Fibroblast of villous mesenchyme (primary cell): Measurements from ENCODE around the gene EIF1AD. TPM values are rescaled to one million over a fixed set of nuclear protein-coding genes. Genes with fewer than 3 reads are reported as not detected.

ENCODE experiments used
- DNase-seq: peaks from one replicate; pipeline ENCODE4 v3.0.0-alpha.2; 2010; ENCODE audit warnings: low read depth
- H3K4me3 ChIP-seq: 2 replicates; pipeline ENCODE4 v1.5.1; 2011; ENCODE audit warnings: low read depth, mild to moderate bottlenecking, low read length
- CTCF ChIP-seq: IDR thresholded peaks from 2 replicates; pipeline ENCODE4 v1.5.1; 2012; ENCODE audit warnings: low read depth, mild to moderate bottlenecking, low read length; ENCODE audit not compliant: insufficient read depth
- total RNA-seq: library from RNA; depleted of rRNA; stranded (reverse); fragments of >200 nt; gene quantifications from 2 replicates; pipeline ENCODE4 v1.2.3, GENCODE V29; 2012

Gene EIF1AD
- total RNA-seq, 1 donor, result 35.4 TPM

DNA sequence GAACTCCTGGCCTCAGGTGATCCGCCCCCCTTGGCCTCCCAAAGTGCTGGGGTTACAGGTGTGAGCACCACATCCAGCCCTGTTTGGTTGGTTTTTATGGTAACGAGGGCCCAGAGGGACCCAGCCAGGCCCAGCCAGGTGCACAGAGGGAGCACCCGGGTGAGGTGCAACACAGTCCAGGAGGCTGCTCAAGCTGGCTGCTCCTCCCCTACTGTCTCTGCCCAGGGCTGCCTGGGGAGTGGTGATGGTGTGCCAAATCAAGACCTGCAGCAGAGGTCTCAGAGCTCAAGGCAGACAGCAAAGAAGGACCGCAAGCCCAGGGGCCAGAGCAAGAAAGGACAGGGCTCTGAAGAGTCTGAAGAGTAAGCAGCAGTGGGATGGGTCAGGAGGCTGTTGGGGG is 55.3 kb downstream of the EIF1AD start:
- H3K4me3 ChIP-seq, result no peak overlapping the region
- DNase-seq, result no peak
- no peak for TF ChIP-seq CTCF

Other genes starting within 250 kb of the EIF1AD start
- gene AP5B1, start 221.2 kb downstream of the EIF1AD start, total RNA-seq, result 13.8 and 16.4 TPM in 2 replicates
- gene OVOL1, start 215.1 kb downstream of the EIF1AD start, total RNA-seq, result not detected in 2 replicates
- under 0.01 TPM in 1 of 2 replicates, not detected in the other for gene SNX32, start 168.2 kb downstream of the EIF1AD start, total RNA-seq
- 1,115 and 1,444 TPM in 2 replicates for gene CFL1, start 144.0 kb downstream of the EIF1AD start, total RNA-seq
- gene MUS81, start 141.7 kb downstream of the EIF1AD start, total RNA-seq, result 71.2 and 75.7 TPM in 2 replicates
- gene EFEMP2, start 129.4 kb downstream of the EIF1AD start, total RNA-seq, result 77.7 and 79.6 TPM in 2 replicates
- gene CTSW, start 122.3 kb downstream of the EIF1AD start, total RNA-seq, result 0.43 TPM in 1 of 2 replicates, not detected in the other
- 144 and 158 TPM in 2 replicates for gene FIBP, start 113.7 kb downstream of the EIF1AD start, total RNA-seq
- 37.1 and 49.0 TPM in 2 replicates for gene CCDC85B, start 111.5 kb downstream of the EIF1AD start, total RNA-seq
- 18.0 and 41.0 TPM in 2 replicates for gene FOSL1, start 101.8 kb downstream of the EIF1AD start, total RNA-seq
- 25.8 and 31.5 TPM in 2 replicates for gene C11orf68, start 83.1 kb downstream of the EIF1AD start, total RNA-seq
- 216 and 218 TPM in 2 replicates for gene DRAP1, start 82.7 kb downstream of the EIF1AD start, total RNA-seq
- gene TSGA10IP, start 56.7 kb downstream of the EIF1AD start, total RNA-seq, result not detected in 2 replicates
- gene SART1, start 40.4 kb downstream of the EIF1AD start, total RNA-seq, result 25.5 and 26.7 TPM in 2 replicates
- 19.9 and 24.8 TPM in 2 replicates for gene BANF1, start 346 bp upstream of the EIF1AD start, total RNA-seq
- under 0.01 TPM in 1 of 2 replicates, not detected in the other for gene CST6, start 9.9 kb upstream of the EIF1AD start, total RNA-seq
- under 0.01 and 0.43 TPM in 2 replicates for gene CATSPER1, start 24.3 kb upstream of the EIF1AD start, total RNA-seq
- gene GAL3ST3, start 47.0 kb upstream of the EIF1AD start, total RNA-seq, result under 0.01 TPM in 1 of 2 replicates, not detected in the other
- gene SF3B2, start 50.2 kb upstream of the EIF1AD start, total RNA-seq, result 130 and 151 TPM in 2 replicates
- gene PACS1, start 68.1 kb upstream of the EIF1AD start, total RNA-seq, result 36.7 and 41.2 TPM in 2 replicates